Measurements from ENCODE around the gene TRAPPC12.
"Not testable (repeated sequence)": the region's sequence is repeated elsewhere in the genome, so short reads cannot be mapped to it uniquely, and the experiment has no call there.

Gene TRAPPC12

GRCh38 chr2:3379647-3380534 is at the start of gene TRAPPC12:
Gene TRAPPC12 (plus strand): TSS chr2:3379694. CDS start chr2:3387624, 7,930 bp downstream.
- peak; percentile 83 to 88 for DNase-seq (ENCODE audit: low read depth in 2 of 2, low spot score in 1 of 2)

GRCh38 chr2:3332133-3332532 is 47.4 kb upstream of the TRAPPC12 start:
- no peak for DNase-seq (ENCODE audit: low read depth in 2 of 2, low spot score in 1 of 2)

GRCh38 chr2:3334392-3335345 is 44.8 kb upstream of the TRAPPC12 start:
- DNase-seq (ENCODE audit: low read depth in 2 of 2, low spot score in 1 of 2) = no peak

- no peak for DNase-seq (ENCODE audit: low read depth in 2 of 2, low spot score in 1 of 2)
Observed at GRCh38 chr2:3336844-3337243, 42.6 kb upstream of the TRAPPC12 start.

- no peak for DNase-seq (ENCODE audit: low read depth in 2 of 2, low spot score in 1 of 2)
Observed at GRCh38 chr2:3338340-3338739, 41.2 kb upstream of the TRAPPC12 start.

- no peak for DNase-seq (ENCODE audit: low read depth in 2 of 2, low spot score in 1 of 2)
Observed at GRCh38 chr2:3340144-3340543, 39.4 kb upstream of the TRAPPC12 start.

- no peak for DNase-seq (ENCODE audit: low read depth in 2 of 2, low spot score in 1 of 2)
Observed at GRCh38 chr2:3341336-3341735, 38.2 kb upstream of the TRAPPC12 start.

- DNase-seq (ENCODE audit: low read depth in 2 of 2, low spot score in 1 of 2) = no peak
Observed at GRCh38 chr2:3342324-3342723, 37.2 kb upstream of the TRAPPC12 start.

GRCh38 chr2:3343012-3343411 is 36.5 kb upstream of the TRAPPC12 start:
- no peak for DNase-seq (ENCODE audit: low read depth in 2 of 2, low spot score in 1 of 2)

GRCh38 chr2:3344897-3345296 is 34.6 kb upstream of the TRAPPC12 start:
- no peak for DNase-seq (ENCODE audit: low read depth in 2 of 2, low spot score in 1 of 2)

- no peak for DNase-seq (ENCODE audit: low read depth in 2 of 2, low spot score in 1 of 2)
Observed at GRCh38 chr2:3345621-3346020, 33.9 kb upstream of the TRAPPC12 start.

GRCh38 chr2:3348767-3349166 is 30.7 kb upstream of the TRAPPC12 start:
- DNase-seq (ENCODE audit: low read depth in 2 of 2, low spot score in 1 of 2) = no peak

- DNase-seq (ENCODE audit: low read depth in 2 of 2, low spot score in 1 of 2) = no peak
Observed at GRCh38 chr2:3349211-3349693, 30.2 kb upstream of the TRAPPC12 start.

GRCh38 chr2:3354986-3355385 is 24.5 kb upstream of the TRAPPC12 start:
- DNase-seq (ENCODE audit: low read depth in 2 of 2, low spot score in 1 of 2) = no peak

GRCh38 chr2:3355951-3356569 is 23.4 kb upstream of the TRAPPC12 start:
- DNase-seq (ENCODE audit: low read depth in 2 of 2, low spot score in 1 of 2) = no peak

- no peak for DNase-seq (ENCODE audit: low read depth in 2 of 2, low spot score in 1 of 2)
Observed at GRCh38 chr2:3356799-3357198, 22.7 kb upstream of the TRAPPC12 start.

GRCh38 chr2:3357446-3357845 is 22.0 kb upstream of the TRAPPC12 start:
- not testable (repeated sequence) for DNase-seq (ENCODE audit: low read depth in 2 of 2, low spot score in 1 of 2)

GRCh38 chr2:3357926-3358325 is 21.6 kb upstream of the TRAPPC12 start:
- no peak for DNase-seq (ENCODE audit: low read depth in 2 of 2, low spot score in 1 of 2)

GRCh38 chr2:3361518-3362389 is 17.7 kb upstream of the TRAPPC12 start:
- DNase-seq (ENCODE audit: low read depth in 2 of 2, low spot score in 1 of 2) = no peak

- DNase-seq (ENCODE audit: low read depth in 2 of 2, low spot score in 1 of 2) = no peak
Observed at GRCh38 chr2:3365219-3365618, 14.3 kb upstream of the TRAPPC12 start.

Data from stimulated activated CD8-positive, alpha-beta memory T cell treated with anti-CD3 and anti-CD28 coated beads, Interleukin-4, amount 100 ng/mL, for 4 hours (primary cell).